Brain microvascular endothelial cell (primary cell): ENCODE measurements around the gene RNF157.

Experiments used
- DNase-seq: peaks from one replicate; pipeline ENCODE4 v3.0.0-alpha.2; 2020
- H3K27ac ChIP-seq: fragments of 250-450 bp; sonication (Bioruptor Pico); 2 replicates; pipeline ENCODE4 v1.5.1; 2020; ENCODE audit warnings: mild to moderate bottlenecking, moderate library complexity
- H3K27me3 ChIP-seq: fragments of 250-450 bp; sonication (Bioruptor Pico); replicated peaks from 2 replicates; pipeline ENCODE4 v1.5.1; 2020; ENCODE audit warnings: mild to moderate bottlenecking
- H3K36me3 ChIP-seq: fragments of 250-450 bp; sonication (Bioruptor Pico); replicated peaks from 2 replicates; pipeline ENCODE4 v1.5.1; 2020; ENCODE audit warnings: mild to moderate bottlenecking
- H3K4me3 ChIP-seq: 2 replicates; pipeline ENCODE4 v1.5.1; 2011; ENCODE audit warnings: low read depth, mild to moderate bottlenecking, control low read depth, low read length, moderate library complexity
- CTCF ChIP-seq: IDR thresholded peaks from 2 replicates; pipeline ENCODE4 v1.5.1; 2011; ENCODE audit warnings: low read depth, mild to moderate bottlenecking, moderate library complexity, low read length, control low read depth, inconsistent platforms; ENCODE audit errors: missing control alignments
- in situ Hi-C: cut with HindIII; loops from 2 replicates; pipeline ENCODE4 v1.10.0; 2017; ENCODE audit warnings: low sequenced_read_pairs, low pct_ligation_motif_present

Gene RNF157

GRCh38 chr17:76240461-76241203, at the start of gene RNF157:
Gene RNF157 (minus strand): TSS chr17:76240493. CDS start chr17:76240240, 253 bp downstream.
- peak within 1 kb of the TSS; percentile 56 for H3K4me3 ChIP-seq
- H3K36me3 ChIP-seq = no peaks in the 10 kb centered on the region
- no peak within 1 kb of the TSS for H3K27ac ChIP-seq
- peaks cover 17% of the 10 kb centered on the region for H3K27me3 ChIP-seq
- in situ Hi-C loops = no loop called here
- DNase-seq = peak; percentile 16
- TF ChIP-seq CTCF = no peak

GRCh38 chr17:76281573-76282371, 41.5 kb upstream of the RNF157 start:
- TF ChIP-seq CTCF = no peak
- Histone ChIP-seq H3K27me3 (no peaks in the 10 kb centered on the region), H3K36me3 (no peaks in the 10 kb centered on the region), H3K4me3 (no peak overlapping the region), H3K27ac (no peak overlapping the region)
- in situ Hi-C loops = no loop called here
- no peak for DNase-seq

- no peak overlapping the region for H3K27ac ChIP-seq
- H3K4me3 ChIP-seq = no peak overlapping the region
- no peaks in the 10 kb centered on the region for H3K27me3 ChIP-seq
- no peak for TF ChIP-seq CTCF
- no peaks in the 10 kb centered on the region for H3K36me3 ChIP-seq
- DNase-seq = no peak
- in situ Hi-C loops = no loop called here
These were observed 40.4 kb upstream of the RNF157 start for GRCh38 chr17:76280650-76281049.

- Histone ChIP-seq H3K27me3 (no peaks in the 10 kb centered on the region), H3K27ac (no peak overlapping the region), H3K4me3 (no peak overlapping the region), H3K36me3 (no peaks in the 10 kb centered on the region)
- TF ChIP-seq CTCF = no peak
- DNase-seq = no peak
- in situ Hi-C loops = no loop called here
These were observed 39.5 kb upstream of the RNF157 start for GRCh38 chr17:76279742-76280287.

- H3K36me3 ChIP-seq = no peaks in the 10 kb centered on the region
- H3K4me3 ChIP-seq = no peak overlapping the region
- no peak overlapping the region for H3K27ac ChIP-seq
- DNase-seq = peak; percentile 69
- in situ Hi-C loops = no loop called here
- TF ChIP-seq CTCF = peak; percentile 97
- no peaks in the 10 kb centered on the region for H3K27me3 ChIP-seq
These were observed 38.9 kb upstream of the RNF157 start for GRCh38 chr17:76278952-76279741.
